Measurements from ENCODE around the gene CCDC78. TPM values are rescaled to one million over a fixed set of nuclear protein-coding genes. Genes with fewer than 3 reads are reported as not detected.

The CCDC78 gene
- total and polyA plus RNA-seq, 2 of the 13 experiments (the other 11 are each of a cell fraction or from before 2014, with no cell fraction given), result 0.53 to 1.5 TPM

GRCh38 chr16:676565-676902 is 49.7 kb downstream of the CCDC78 start (continued):
- TF ChIP-seq ZSCAN25 (CRISPR knock-in tag; IDR thresholded peaks at IDR 0.05) (0 out of 2 replicates have a peak, but pooled peaks have one; percentile 6), ZNF414 (CRISPR knock-in tag; IDR thresholded peaks at IDR 0.05) (no peak), HNRNPL (IDR thresholded peaks at IDR 0.05; ENCODE audit: low read depth, low read length) (peak; percentile 68; the same call in 1 of the 2 replicates), ZNF281 (CRISPR knock-in tag; IDR thresholded peaks at IDR 0.05; ENCODE audit: borderline replicate concordance) (no peak), CERS6 (CRISPR knock-in tag; IDR thresholded peaks at IDR 0.05) (no peak), KDM6A (CRISPR knock-in tag; IDR thresholded peaks at IDR 0.05; ENCODE audit: low read depth) (no peak), KDM5B (CRISPR knock-in tag; IDR thresholded peaks at IDR 0.05; ENCODE audit: borderline replicate concordance) (0 out of 2 replicates have a peak, but pooled peaks have one; percentile 5), AGO1 (IDR thresholded peaks at IDR 0.05; ENCODE audit: low read depth, low read length, poor library complexity, severe bottlenecking) (peak; percentile 21), ZNF687 (CRISPR knock-in tag; IDR thresholded peaks at IDR 0.05) (0 out of 2 replicates have a peak, but pooled peaks have one; percentile 1), ZBTB38 (CRISPR knock-in tag; IDR thresholded peaks at IDR 0.05) (peak; percentile 11; the same call in 1 of the 2 replicates), ZNF256 (CRISPR knock-in tag; conservative IDR thresholded peaks at IDR 0.05) (no peak)
